ENCODE data around the gene RNMT.
"Not testable (repeated sequence)": the region's sequence is repeated elsewhere in the genome, so short reads cannot be mapped to it uniquely, and the experiment has no call there.

The RNMT gene

GRCh38 chr18:13726232-13726971, at the start of gene RNMT, which contains the start of gene FAM210A:
RNMT (plus strand) TSS chr18:13726673; CDS start chr18:13731518, 4,845 bp downstream.
FAM210A (minus strand) TSS chr18:13726558; CDS start chr18:13682077, 44,481 bp downstream.
- in situ Hi-C loops (cut with MboI; ENCODE audit: low sequenced_read_pairs), result no loop called here

- in situ Hi-C loops (cut with MboI; ENCODE audit: low sequenced_read_pairs), result not testable (repeated sequence)
Measured at GRCh38 chr18:13677350-13677749, 49.1 kb upstream of the RNMT start.

GRCh38 chr18:13680612-13681011, 45.9 kb upstream of the RNMT start:
- in situ Hi-C loops (cut with MboI; ENCODE audit: low sequenced_read_pairs), result no loop called here

GRCh38 chr18:13681701-13682100, 44.8 kb upstream of the RNMT start:
- in situ Hi-C loops (cut with MboI; ENCODE audit: low sequenced_read_pairs), result no loop called here

GRCh38 chr18:13684546-13684945, 41.9 kb upstream of the RNMT start:
- in situ Hi-C loops (cut with MboI; ENCODE audit: low sequenced_read_pairs), result no loop called here

GRCh38 chr18:13688191-13689136, 38.0 kb upstream of the RNMT start:
- in situ Hi-C loops (cut with MboI; ENCODE audit: low sequenced_read_pairs), result no loop called here

GRCh38 chr18:13690060-13690459, 36.4 kb upstream of the RNMT start:
- in situ Hi-C loops (cut with MboI; ENCODE audit: low sequenced_read_pairs), result not testable (repeated sequence)

- in situ Hi-C loops (cut with MboI; ENCODE audit: low sequenced_read_pairs), result not testable (repeated sequence)
Measured at GRCh38 chr18:13695337-13695736, 31.1 kb upstream of the RNMT start.

GRCh38 chr18:13696961-13697360, 29.5 kb upstream of the RNMT start:
- in situ Hi-C loops (cut with MboI; ENCODE audit: low sequenced_read_pairs), result no loop called here

GRCh38 chr18:13700153-13700552, 26.3 kb upstream of the RNMT start:
- in situ Hi-C loops (cut with MboI; ENCODE audit: low sequenced_read_pairs), result no loop called here

- in situ Hi-C loops (cut with MboI; ENCODE audit: low sequenced_read_pairs), result no loop called here
Measured at GRCh38 chr18:13703899-13704298, 22.6 kb upstream of the RNMT start.

- in situ Hi-C loops (cut with MboI; ENCODE audit: low sequenced_read_pairs), result no loop called here
Measured at GRCh38 chr18:13710414-13710831, 16.1 kb upstream of the RNMT start.

- in situ Hi-C loops (cut with MboI; ENCODE audit: low sequenced_read_pairs), result no loop called here
Measured at GRCh38 chr18:13712400-13713131, 13.9 kb upstream of the RNMT start.

- in situ Hi-C loops (cut with MboI; ENCODE audit: low sequenced_read_pairs), result no loop called here
Measured at GRCh38 chr18:13713455-13714055, 12.9 kb upstream of the RNMT start.

- in situ Hi-C loops (cut with MboI; ENCODE audit: low sequenced_read_pairs), result no loop called here
Measured at GRCh38 chr18:13715330-13715729, 11.1 kb upstream of the RNMT start.

- in situ Hi-C loops (cut with MboI; ENCODE audit: low sequenced_read_pairs), result no loop called here
Measured at GRCh38 chr18:13716916-13717315, 9.6 kb upstream of the RNMT start.

GRCh38 chr18:13720123-13720522, 6.3 kb upstream of the RNMT start:
- in situ Hi-C loops (cut with MboI; ENCODE audit: low sequenced_read_pairs), result no loop called here

GRCh38 chr18:13720847-13721246, 5.6 kb upstream of the RNMT start:
- in situ Hi-C loops (cut with MboI; ENCODE audit: low sequenced_read_pairs), result no loop called here

- in situ Hi-C loops (cut with MboI; ENCODE audit: low sequenced_read_pairs), result no loop called here
Measured at GRCh38 chr18:13725566-13726231, 774 bp upstream of the RNMT start.

- in situ Hi-C loops (cut with MboI; ENCODE audit: low sequenced_read_pairs), result no loop called here
Measured at GRCh38 chr18:13726972-13727331, 479 bp downstream of the RNMT start.

Data from HL-60/S4 treated with phorbol 12-myristate 13-acetate at 8.2 ng/mL for 4 days and 3 days (cell line).